Mesenchymal stem cell (in vitro differentiated cells and primary cell): ENCODE data around the gene TRPV2.

Experiments used
- DNase-seq: peaks from one replicate; pipeline ENCODE4 v3.0.0-alpha.2; 2013
- H2AFZ ChIP-seq: one replicate; pipeline ENCODE4 v1.6.1; 2013; ENCODE audit warnings: low read depth, mild to moderate bottlenecking, control low read depth, inconsistent platforms, low read length, moderate library complexity
- H2AK5ac ChIP-seq: 2 replicates; pipeline ENCODE4 v1.6.1; 2013; ENCODE audit warnings: low read length, moderate library complexity, mild to moderate bottlenecking, inconsistent platforms; ENCODE audit not compliant: severe bottlenecking
- H2BK120ac ChIP-seq: one replicate; pipeline ENCODE4 v1.6.1; 2013; ENCODE audit warnings: low read depth, mild to moderate bottlenecking, inconsistent platforms, low read length, moderate library complexity
- H2BK12ac ChIP-seq, 2 experiments: one replicate each; pipeline ENCODE4 v1.6.1; 2013; ENCODE audit warnings: inconsistent platforms in 2 of 2, low read length in 2 of 2, mild to moderate bottlenecking in 2 of 2, moderate library complexity in 2 of 2, control low read depth in 1 of 2
- H2BK15ac ChIP-seq: one replicate; pipeline ENCODE4 v1.6.1; 2013; ENCODE audit warnings: mild to moderate bottlenecking, low read depth, inconsistent platforms; ENCODE audit not compliant: poor library complexity, severe bottlenecking
- H2BK5ac ChIP-seq: 2 replicates; pipeline ENCODE4 v1.6.1; 2013; ENCODE audit warnings: low read depth, mild to moderate bottlenecking, low read length, control low read depth, inconsistent platforms; ENCODE audit not compliant: poor library complexity, severe bottlenecking
- H3K14ac ChIP-seq, 2 experiments: one replicate each; pipeline ENCODE4 v1.6.1; 2013; ENCODE audit warnings: inconsistent platforms in 2 of 2, low read length in 2 of 2, control low read depth in 1 of 2, mild to moderate bottlenecking in 1 of 2, moderate library complexity in 1 of 2
- H3K18ac ChIP-seq, 2 experiments: one replicate each; pipeline ENCODE4 v1.6.1; 2013; ENCODE audit warnings: inconsistent platforms in 2 of 2, low read length in 2 of 2, control low read depth in 1 of 2, low read depth in 1 of 2, mild to moderate bottlenecking in 1 of 2
- H3K23ac ChIP-seq, 2 experiments: one replicate each; pipeline ENCODE4 v1.6.1; 2013; ENCODE audit warnings: inconsistent platforms in 2 of 2, low read length in 2 of 2, mild to moderate bottlenecking in 2 of 2, moderate library complexity in 2 of 2, control low read depth in 1 of 2
- H3K27ac ChIP-seq: 2 replicates; pipeline ENCODE4 v1.5.1; 2013; ENCODE audit warnings: mild to moderate bottlenecking, moderate library complexity, low read length, control low read depth, inconsistent platforms; ENCODE audit not compliant: poor library complexity, severe bottlenecking
- H3K27me3 ChIP-seq, 2 experiments: 2 replicates each; pipeline versions ENCODE4 v1.6.1 to v1.7.0; 2013; ENCODE audit warnings: low read length in 2 of 2, mild to moderate bottlenecking in 2 of 2, moderate library complexity in 2 of 2, control low read depth in 1 of 2, inconsistent platforms in 1 of 2; ENCODE audit not compliant: control insufficient read depth in 1 of 2, insufficient read depth in 1 of 2
- H3K36me3 ChIP-seq, 2 experiments: 2 replicates each; pipeline versions ENCODE4 v1.6.1 to v1.7.0; 2013; ENCODE audit warnings: low read length in 2 of 2, control low read depth in 1 of 2, inconsistent platforms in 1 of 2, low read depth in 1 of 2, mild to moderate bottlenecking in 1 of 2; ENCODE audit not compliant: insufficient read depth in 2 of 2, control insufficient read depth in 1 of 2
- H3K4ac ChIP-seq, 2 experiments: one replicate each; pipeline ENCODE4 v1.6.1; 2013; ENCODE audit warnings: inconsistent platforms in 2 of 2, low read length in 2 of 2, mild to moderate bottlenecking in 2 of 2, moderate library complexity in 2 of 2, control low read depth in 1 of 2, low read depth in 1 of 2
- H3K4me1 ChIP-seq: 2 replicates; pipeline ENCODE4 v1.6.1; 2013; ENCODE audit warnings: low read depth, low read length, control low read depth; ENCODE audit not compliant: control insufficient read depth, insufficient read depth
- H3K4me2 ChIP-seq: 2 replicates; pipeline ENCODE4 v1.6.1; 2013; ENCODE audit warnings: low read length, mild to moderate bottlenecking, inconsistent platforms; ENCODE audit not compliant: poor library complexity, severe bottlenecking
- H3K4me3 ChIP-seq, 2 experiments: 2 replicates each; pipeline versions ENCODE4 v1.5.1 to v1.7.0; 2013; ENCODE audit warnings: low read length in 2 of 2, mild to moderate bottlenecking in 2 of 2, control low read depth in 1 of 2, low read depth in 1 of 2; ENCODE audit not compliant: insufficient read depth in 1 of 2
- H3K79me1 ChIP-seq: replicated peaks from 2 replicates; pipeline ENCODE4 v1.6.1; 2013; ENCODE audit warnings: mild to moderate bottlenecking, control low read depth, low read length, inconsistent platforms; ENCODE audit not compliant: poor library complexity, severe bottlenecking
- H3K9ac ChIP-seq: 2 replicates; pipeline ENCODE4 v1.7.0; 2013; ENCODE audit warnings: mild to moderate bottlenecking, low read length, moderate library complexity
- H3K9me3 ChIP-seq: 2 replicates; pipeline ENCODE4 v1.7.0; 2013; ENCODE audit warnings: mild to moderate bottlenecking, low read length; ENCODE audit not compliant: control insufficient read depth
- H4K8ac ChIP-seq: one replicate; pipeline ENCODE4 v1.6.1; 2013; ENCODE audit warnings: inconsistent platforms, mild to moderate bottlenecking, low read length, moderate library complexity
- H4K91ac ChIP-seq: one replicate; pipeline ENCODE4 v1.6.1; 2013; ENCODE audit warnings: mild to moderate bottlenecking, low read length, inconsistent platforms
- WGBS: methylation state at CpG from one replicate; pipeline ENCODE4 v1.1.7; 2013; ENCODE audit warnings: mixed read lengths; 5-methylcytosine and 5-hydroxymethylcytosine counted together

The TRPV2 gene

GRCh38 chr17:16419929-16420271 lies 4.5 kb downstream of the TRPV2 start:
- Histone ChIP-seq H3K4me3 (peak overlapping the region in 1 of 2 experiments; percentile 60), H2BK12ac (peak overlapping the region; percentile 97 to 99), H2AK5ac (peak overlapping the region; percentile 87), H2BK120ac (peak overlapping the region; percentile 98), H2BK5ac (peak overlapping the region; percentile 91), H3K4ac (peak overlapping the region; percentile 92 to 96), H3K9ac (peak overlapping the region; percentile 86), H3K27me3 (no peaks in the 10 kb centered on the region), H4K91ac (peak overlapping the region; percentile 99), H2BK15ac (peak overlapping the region; percentile 60), H3K4me2 (peak overlapping the region; percentile 20), H4K8ac (peak overlapping the region; percentile 86), H3K27ac (peak overlapping the region; percentile 99), H3K9me3 (no peaks in the 10 kb centered on the region), H3K18ac (peak overlapping the region; percentile 85 to 99), H2AFZ (no peak overlapping the region), H3K23ac (peak overlapping the region in 1 of 2 experiments; percentile 94), H3K79me1 (no peaks in the 10 kb centered on the region), H3K14ac (peak overlapping the region in 1 of 2 experiments; percentile 93), H3K36me3 (peaks cover 7 to 44% of the 10 kb centered on the region in 2 experiments), H3K4me1 (peaks cover 49% of the 10 kb centered on the region)
- 8% methylated on average over 10 of the region's 10 CpGs for WGBS
- DNase-seq = peak; percentile 92

- no peak for DNase-seq
- H2BK5ac ChIP-seq = no peak overlapping the region
- H3K23ac ChIP-seq = peak overlapping the region in 1 of 2 experiments; percentile 60
- H3K27me3 ChIP-seq = no peaks in the 10 kb centered on the region
- no peak overlapping the region for H3K4me3 ChIP-seq
- no peak overlapping the region for H3K4me2 ChIP-seq
- H3K27ac ChIP-seq = no peak overlapping the region
- H4K91ac ChIP-seq = peak overlapping the region; percentile 78
- no peaks in the 10 kb centered on the region for H3K79me1 ChIP-seq
- peak overlapping the region; percentile 29 for H4K8ac ChIP-seq
- no peak overlapping the region for H2BK120ac ChIP-seq
- H3K4ac ChIP-seq = peak overlapping the region; percentile 6 to 18
- H3K9ac ChIP-seq = no peak overlapping the region
- peak overlapping the region in 1 of 2 experiments; percentile 11 for H3K14ac ChIP-seq
- H2AFZ ChIP-seq = no peak overlapping the region
- H3K36me3 ChIP-seq = peaks cover 7 to 67% of the 10 kb centered on the region in 2 experiments
- no peaks in the 10 kb centered on the region for H3K9me3 ChIP-seq
- H2AK5ac ChIP-seq = peak overlapping the region; percentile 49
- H3K4me1 ChIP-seq = peaks cover 38% of the 10 kb centered on the region
- peak overlapping the region in 1 of 2 experiments; percentile 46 for H3K18ac ChIP-seq
- H2BK15ac ChIP-seq = no peak overlapping the region
- WGBS = 95% methylated on average over 7 of the region's 7 CpGs
- H2BK12ac ChIP-seq = peak overlapping the region in 1 of 2 experiments; percentile 92
Observed at GRCh38 chr17:16422416-16422815, 7.0 kb downstream of the TRPV2 start.

- Histone ChIP-seq H3K14ac (peak overlapping the region in 1 of 2 experiments; percentile 11), H3K4ac (no peak overlapping the region), H2BK5ac (no peak overlapping the region), H3K18ac (peak overlapping the region in 1 of 2 experiments; percentile 26), H3K27ac (no peak overlapping the region), H4K91ac (no peak overlapping the region), H3K23ac (no peak overlapping the region), H2BK15ac (no peak overlapping the region), H2AFZ (no peak overlapping the region), H3K4me1 (peaks cover 31% of the 10 kb centered on the region), H2BK120ac (no peak overlapping the region), H2BK12ac (peak overlapping the region in 1 of 2 experiments; percentile 67), H2AK5ac (peak overlapping the region; percentile 19), H3K9me3 (no peaks in the 10 kb centered on the region), H3K4me2 (no peak overlapping the region), H4K8ac (no peak overlapping the region), H3K79me1 (no peaks in the 10 kb centered on the region), H3K27me3 (no peaks in the 10 kb centered on the region), H3K36me3 (peaks cover 7 to 67% of the 10 kb centered on the region in 2 experiments), H3K4me3 (no peak overlapping the region), H3K9ac (no peak overlapping the region)
- no peak for DNase-seq
- 97% methylated on average over 7 of the region's 10 CpGs for WGBS
Observed at GRCh38 chr17:16423226-16423872, 8.0 kb downstream of the TRPV2 start.

- Histone ChIP-seq H2BK5ac (no peak overlapping the region), H3K27ac (no peak overlapping the region), H2BK15ac (no peak overlapping the region), H4K91ac (no peak overlapping the region), H3K14ac (no peak overlapping the region), H3K23ac (no peak overlapping the region), H3K4me1 (peaks cover 16% of the 10 kb centered on the region), H3K4me2 (no peak overlapping the region), H3K36me3 (peaks cover 7 to 81% of the 10 kb centered on the region in 2 experiments), H3K9me3 (no peaks in the 10 kb centered on the region), H2BK12ac (no peak overlapping the region), H2BK120ac (no peak overlapping the region), H3K27me3 (no peaks in the 10 kb centered on the region), H4K8ac (no peak overlapping the region), H3K79me1 (no peaks in the 10 kb centered on the region), H2AFZ (no peak overlapping the region), H3K4ac (no peak overlapping the region), H2AK5ac (no peak overlapping the region), H3K9ac (no peak overlapping the region), H3K18ac (no peak overlapping the region), H3K4me3 (no peak overlapping the region)
- DNase-seq = no peak
- 74% methylated on average over 6 of the region's 6 CpGs for WGBS
Observed at GRCh38 chr17:16425202-16425601, 9.8 kb downstream of the TRPV2 start.
